ENCODE data around the gene NAV1. TPM values are rescaled to one million over a fixed set of nuclear protein-coding genes. Genes with fewer than 3 reads are reported as not detected.
"Not testable (repeated sequence)": the region's sequence is repeated elsewhere in the genome, so short reads cannot be mapped to it uniquely, and the experiment has no call there.

NAV1 gene
- total RNA-seq, 4 donors from 2014 or later, result 11.4 to 35.8 (median 18.0) TPM

DNA sequence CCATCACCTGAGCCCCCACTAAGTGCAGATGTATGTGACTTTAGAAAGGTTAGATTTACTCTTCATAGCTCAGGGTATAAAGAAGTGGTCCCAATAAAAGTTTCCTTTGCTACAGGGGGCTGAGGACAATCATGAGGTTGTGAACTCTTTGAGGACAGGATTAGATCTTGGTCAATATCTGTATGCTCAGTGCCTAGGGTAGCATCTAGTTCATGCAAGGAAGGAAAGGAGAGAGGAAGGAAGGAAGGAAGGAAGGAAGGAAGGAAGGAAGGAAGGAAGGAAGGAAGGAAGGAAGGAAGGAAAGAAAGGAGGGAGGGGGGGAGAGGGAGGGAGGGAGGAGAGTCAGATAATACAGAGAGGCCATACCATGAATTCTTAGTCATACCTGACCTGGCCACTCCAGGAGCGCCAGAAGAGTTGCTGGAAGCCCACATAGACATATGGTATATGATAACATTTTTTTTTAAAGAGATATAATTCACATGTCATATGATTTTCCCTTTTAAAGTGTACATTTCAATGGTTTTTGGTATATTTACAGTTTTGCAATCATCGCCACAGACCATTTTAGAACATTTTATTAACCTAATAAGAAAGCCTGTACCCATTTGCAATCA is 22.3 kb upstream of the NAV1 start:
- Histone ChIP-seq H3K4me1 (peaks cover 4 to 21% (median 7%) of the 10 kb centered on the region in 3 donors), H3K27me3 (no peaks in the 10 kb centered on the region), H3K36me3 (peaks cover 0 to 5% of the 10 kb centered on the region in 2 donors), H3K4me3 (no peak overlapping the region), H3K9me3 (no peaks in the 10 kb centered on the region), H3K27ac (no peak overlapping the region)
- 92 to 98% methylated on average over 2 of the region's 2 CpGs for WGBS, 2 donors (ENCODE audit: low coverage in 1 of 2)
- no peak for ATAC-seq
- TF ChIP-seq POLR2A (IDR thresholded peaks at IDR 0.05) (no peak), EP300 (IDR thresholded peaks at IDR 0.05) (no peak), POLR2AphosphoS5 (IDR thresholded peaks at IDR 0.05) (no peak)
- TF ChIP-seq, protein P1, sequence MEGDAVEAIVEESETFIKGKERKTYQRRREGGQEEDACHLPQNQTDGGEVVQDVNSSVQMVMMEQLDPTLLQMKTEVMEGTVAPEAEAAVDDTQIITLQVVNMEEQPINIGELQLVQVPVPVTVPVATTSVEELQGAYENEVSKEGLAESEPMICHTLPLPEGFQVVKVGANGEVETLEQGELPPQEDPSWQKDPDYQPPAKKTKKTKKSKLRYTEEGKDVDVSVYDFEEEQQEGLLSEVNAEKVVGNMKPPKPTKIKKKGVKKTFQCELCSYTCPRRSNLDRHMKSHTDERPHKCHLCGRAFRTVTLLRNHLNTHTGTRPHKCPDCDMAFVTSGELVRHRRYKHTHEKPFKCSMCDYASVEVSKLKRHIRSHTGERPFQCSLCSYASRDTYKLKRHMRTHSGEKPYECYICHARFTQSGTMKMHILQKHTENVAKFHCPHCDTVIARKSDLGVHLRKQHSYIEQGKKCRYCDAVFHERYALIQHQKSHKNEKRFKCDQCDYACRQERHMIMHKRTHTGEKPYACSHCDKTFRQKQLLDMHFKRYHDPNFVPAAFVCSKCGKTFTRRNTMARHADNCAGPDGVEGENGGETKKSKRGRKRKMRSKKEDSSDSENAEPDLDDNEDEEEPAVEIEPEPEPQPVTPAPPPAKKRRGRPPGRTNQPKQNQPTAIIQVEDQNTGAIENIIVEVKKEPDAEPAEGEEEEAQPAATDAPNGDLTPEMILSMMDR (IDR thresholded peaks at IDR 0.05), result no peak

DNA sequence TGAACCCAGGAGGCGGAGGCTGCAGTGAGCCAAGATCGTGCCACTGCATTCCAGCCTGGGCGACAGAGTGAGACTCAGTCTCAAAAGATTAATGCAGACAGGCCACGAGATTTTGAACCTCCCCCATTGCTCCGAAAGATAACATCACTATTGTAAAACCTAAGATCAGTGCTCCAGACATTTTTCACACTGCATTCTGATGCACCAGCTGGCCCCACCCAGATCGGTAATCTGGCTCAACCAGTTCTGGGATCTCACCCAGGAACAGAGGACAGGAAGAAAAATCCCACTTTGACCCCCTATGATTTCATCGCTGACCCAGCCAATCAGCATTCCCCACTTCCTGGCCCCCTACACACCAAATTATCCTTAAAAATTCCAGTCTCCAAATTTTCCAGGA is 21.3 kb upstream of the NAV1 start:
- H3K4me3 ChIP-seq, result no peak overlapping the region
- H3K27ac ChIP-seq, result no peak overlapping the region
- ATAC-seq, result no peak
- H3K4me1 ChIP-seq, result peaks cover 2 to 11% (median 2%) of the 10 kb centered on the region in 3 donors
- TF ChIP-seq POLR2AphosphoS5 (IDR thresholded peaks at IDR 0.05) (no peak), EP300 (IDR thresholded peaks at IDR 0.05) (no peak), POLR2A (IDR thresholded peaks at IDR 0.05) (no peak)
- TF ChIP-seq, protein P1 (IDR thresholded peaks at IDR 0.05), result no peak
- WGBS, 2 donors (ENCODE audit: low coverage in 1 of 2), result 71 to 91% methylated on average over 1 to 4 of the region's 7 CpGs
- no peaks in the 10 kb centered on the region for H3K9me3 ChIP-seq
- no peaks in the 10 kb centered on the region for H3K27me3 ChIP-seq
- H3K36me3 ChIP-seq, result peaks cover 0 to 5% of the 10 kb centered on the region in 2 donors

DNA sequence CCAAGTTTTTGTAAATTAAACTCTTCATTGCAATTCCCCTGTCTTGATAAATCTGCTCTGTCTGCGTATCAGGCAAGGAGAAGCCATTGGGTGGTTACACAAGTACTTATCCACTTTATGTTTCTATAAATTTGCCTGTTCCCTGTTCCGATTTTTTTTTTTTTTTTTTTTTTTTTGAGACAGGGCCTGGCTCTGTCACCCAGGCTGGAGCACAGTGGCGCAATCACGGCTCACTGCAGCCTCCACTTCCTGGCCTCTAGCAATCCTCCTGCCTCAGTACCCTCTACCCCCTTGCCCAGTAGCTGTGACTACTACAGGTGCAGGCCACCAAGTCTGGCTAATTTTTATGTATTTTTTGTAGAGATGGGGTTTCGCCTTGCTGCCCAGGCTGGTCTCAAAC is 20.9 kb upstream of the NAV1 start:
- TF ChIP-seq, protein P1 (IDR thresholded peaks at IDR 0.05), result no peak
- TF ChIP-seq POLR2A (IDR thresholded peaks at IDR 0.05) (no peak), EP300 (IDR thresholded peaks at IDR 0.05) (no peak), POLR2AphosphoS5 (IDR thresholded peaks at IDR 0.05) (no peak)
- ATAC-seq, result no peak
- H3K4me1 ChIP-seq, result peaks cover 0 to 7% (median 0%) of the 10 kb centered on the region in 3 donors
- 93% methylated on average over 5 of the region's 5 CpGs; no CpG with 5 or more reads in 1 of the 2 donors for WGBS, 2 donors (ENCODE audit: low coverage in 1 of 2)
- peaks cover 0 to 5% of the 10 kb centered on the region in 2 donors for H3K36me3 ChIP-seq
- no peak overlapping the region for H3K27ac ChIP-seq
- no peak overlapping the region for H3K4me3 ChIP-seq
- no peaks in the 10 kb centered on the region for H3K27me3 ChIP-seq
- no peaks in the 10 kb centered on the region for H3K9me3 ChIP-seq

DNA sequence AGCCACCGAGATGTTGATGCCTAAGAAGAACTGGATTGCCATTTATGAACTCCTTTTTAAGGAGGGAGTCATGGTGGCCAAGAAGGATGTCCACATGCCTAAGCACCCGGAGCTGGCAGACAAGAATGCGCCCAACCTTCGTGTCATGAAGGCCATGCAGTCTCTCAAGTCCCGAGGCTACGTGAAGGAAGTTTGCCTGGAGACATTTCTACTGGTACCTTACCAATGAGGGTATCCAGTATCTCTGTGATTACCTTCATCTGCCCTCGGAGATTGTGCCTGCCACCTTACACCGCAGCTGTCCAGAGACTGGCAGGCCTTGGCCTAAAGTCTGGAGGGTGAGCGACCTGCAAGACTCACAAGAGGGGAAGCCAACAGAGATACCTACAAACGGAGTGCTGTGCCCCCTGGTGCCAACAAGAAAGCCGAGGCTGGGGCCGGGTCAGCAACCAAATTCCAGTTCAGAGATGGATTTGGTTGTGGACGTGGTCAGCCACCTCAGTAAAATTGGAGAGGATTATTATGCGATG is 18.8 kb upstream of the NAV1 start:
- H3K9me3 ChIP-seq, H3K27ac ChIP-seq, H3K36me3 ChIP-seq, H3K4me1 ChIP-seq, ATAC-seq, H3K4me3 ChIP-seq, H3K27me3 ChIP-seq: not testable (repeated sequence)
- WGBS, 2 donors (ENCODE audit: low coverage in 1 of 2), result 68 to 74% methylated on average over 4 to 6 of the region's 14 CpGs

DNA sequence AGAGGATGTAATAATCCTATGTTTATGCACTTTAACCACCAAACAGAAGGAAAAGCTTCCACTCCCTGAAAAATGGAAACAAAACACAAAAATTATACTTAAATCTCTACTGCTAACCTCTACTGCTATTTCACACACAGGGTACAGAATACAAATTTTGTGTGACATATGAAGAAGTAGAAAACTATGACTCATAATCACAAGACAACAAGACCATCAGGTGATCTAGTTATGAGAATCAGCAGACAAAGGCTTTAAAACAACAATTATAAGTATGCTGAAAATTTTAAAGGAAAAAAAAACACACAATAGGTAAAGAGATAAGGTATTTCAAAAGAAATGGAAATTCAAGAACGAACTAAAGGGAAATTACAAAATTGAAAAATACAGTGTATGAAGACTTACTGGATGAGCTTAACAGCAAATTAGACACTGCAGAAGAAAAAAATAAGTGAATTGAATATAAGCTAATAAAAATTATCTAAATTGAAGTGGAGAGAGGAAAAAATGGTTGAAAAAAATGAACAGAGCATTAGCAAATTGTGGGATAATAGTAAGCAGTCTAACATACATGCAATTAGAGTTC is 13.6 kb upstream of the NAV1 start:
- ATAC-seq, result no peak
- H3K9me3 ChIP-seq, result no peaks in the 10 kb centered on the region
- H3K4me3 ChIP-seq, result no peak overlapping the region
- H3K27ac ChIP-seq, result no peak overlapping the region
- 95 to 100% methylated on average over 1 of the region's 1 CpG for WGBS, 2 donors (ENCODE audit: low coverage in 1 of 2)
- peaks cover 0 to 2% (median 0%) of the 10 kb centered on the region in 3 donors for H3K4me1 ChIP-seq
- no peaks in the 10 kb centered on the region for H3K36me3 ChIP-seq
- no peaks in the 10 kb centered on the region for H3K27me3 ChIP-seq
- no peak for TF ChIP-seq POLR2A (IDR thresholded peaks at IDR 0.05)
- TF ChIP-seq, protein P1 (IDR thresholded peaks at IDR 0.05), result no peak
- TF ChIP-seq POLR2AphosphoS5 (IDR thresholded peaks at IDR 0.05), result no peak
- TF ChIP-seq EP300 (IDR thresholded peaks at IDR 0.05), result no peak
